Neural cell (in vitro differentiated cells): ENCODE measurements around the gene AP2A2. TPM values are rescaled to one million over a fixed set of nuclear protein-coding genes. Genes with fewer than 3 reads are reported as not detected.

Source experiments
- H2AFZ ChIP-seq: fragments of 200-600, 300-800 bp; sonication (generic), shearing (Covaris generic); 2 replicates; pipeline ENCODE4 v1.6.0; 2014; ENCODE audit warnings: low read depth, mild to moderate bottlenecking, antibody characterized with exemption, low read length, moderate library complexity
- H3F3A ChIP-seq: fragments of 200-600 bp; shearing (Covaris generic); 2 replicates; pipeline ENCODE4 v1.6.1; 2016; ENCODE audit warnings: mild to moderate bottlenecking, moderate library complexity, mixed read lengths, antibody characterized with exemption, low read length; ENCODE audit not compliant: insufficient read depth, poor library complexity, severe bottlenecking
- H3K27ac ChIP-seq: fragments of 200-600, 300-800 bp; sonication (generic), shearing (Covaris generic); 2 replicates; pipeline ENCODE4 v1.5.1; 2014; ENCODE audit warnings: mild to moderate bottlenecking, low read length, moderate library complexity
- H3K27me3 ChIP-seq: fragments of 300-800, 200-600 bp; sonication (generic), shearing (Covaris generic); 2 replicates; pipeline ENCODE4 v1.6.0; 2014; ENCODE audit warnings: mild to moderate bottlenecking, low read depth, low read length, moderate library complexity; ENCODE audit not compliant: insufficient read depth
- H3K36me3 ChIP-seq: fragments of 300-800, 200-600 bp; sonication (generic), shearing (Covaris generic); 2 replicates; pipeline ENCODE4 v1.5.1; 2014; ENCODE audit warnings: mild to moderate bottlenecking, antibody characterized with exemption, low read length, moderate library complexity; ENCODE audit not compliant: insufficient read depth
- H3K4me2 ChIP-seq: fragments of 300-800, 200-600 bp; sonication (generic), shearing (Covaris generic); 2 replicates; pipeline ENCODE4 v1.6.0; 2014; ENCODE audit warnings: mild to moderate bottlenecking, low read length
- H3K4me3 ChIP-seq: fragments of 300-800, 200-600 bp; sonication (generic), shearing (Covaris generic); 2 replicates; pipeline ENCODE4 v1.5.1; 2014; ENCODE audit warnings: mild to moderate bottlenecking, low read length, moderate library complexity
- H3K79me2 ChIP-seq: fragments of 200-600 bp; shearing (Covaris generic); replicated peaks from 2 replicates; pipeline ENCODE4 v1.6.0; 2014; ENCODE audit warnings: mild to moderate bottlenecking, low read length, moderate library complexity; ENCODE audit not compliant: insufficient read depth
- H3K9ac ChIP-seq: fragments of 300-800, 200-600 bp; sonication (generic), shearing (Covaris generic); 2 replicates; pipeline ENCODE4 v1.6.1; 2016; ENCODE audit warnings: mild to moderate bottlenecking, low read length, mixed read lengths
- H3K9me2 ChIP-seq: fragments of 200-600 bp; shearing (Covaris generic); 2 replicates; pipeline ENCODE4 v1.6.1; 2016; ENCODE audit warnings: mild to moderate bottlenecking, low read length, mixed read lengths; ENCODE audit not compliant: insufficient read depth
- H3K9me3 ChIP-seq: fragments of 200-600, 300-800 bp; sonication (generic), shearing (Covaris generic); 2 replicates; pipeline ENCODE4 v1.6.1; 2016; ENCODE audit warnings: mild to moderate bottlenecking, mixed run types, low read length, moderate library complexity, mixed read lengths
- H4K20me1 ChIP-seq: fragments of 200-600 bp; shearing (Covaris generic); 2 replicates; pipeline ENCODE4 v1.6.1; 2016; ENCODE audit warnings: mild to moderate bottlenecking, mixed run types; ENCODE audit not compliant: insufficient read depth
- EP300 ChIP-seq: fragments of 450-650 bp; conservative IDR thresholded peaks from 2 replicates; pipeline ENCODE4 v1.6.1; 2014; ENCODE audit warnings: antibody characterized with exemption, mild to moderate bottlenecking, moderate library complexity; ENCODE audit not compliant: poor library complexity, severe bottlenecking
- EZH2 ChIP-seq: fragments of 200-600, 300-800 bp; shearing (Covaris generic), sonication (generic); IDR thresholded peaks from 2 replicates; pipeline ENCODE4 v1.6.1; 2014; ENCODE audit warnings: antibody characterized with exemption, low read length, borderline replicate concordance, mild to moderate bottlenecking; ENCODE audit not compliant: insufficient read depth, poor library complexity, severe bottlenecking
- MXI1 ChIP-seq: fragments of 450-650 bp; conservative IDR thresholded peaks from 2 replicates; pipeline ENCODE4 v1.6.1; 2014; ENCODE audit warnings: antibody characterized with exemption, mild to moderate bottlenecking; ENCODE audit not compliant: poor library complexity, severe bottlenecking
- POLR2AphosphoS5 ChIP-seq: IDR thresholded peaks from 2 replicates; pipeline ENCODE4 v1.6.1; 2012
- RAD21 ChIP-seq: fragments of 450-650 bp; conservative IDR thresholded peaks from 2 replicates; pipeline ENCODE4 v1.6.1; 2014; ENCODE audit warnings: antibody characterized with exemption, mild to moderate bottlenecking, moderate library complexity
- SMC3 ChIP-seq: fragments of 450-650 bp; conservative IDR thresholded peaks from 2 replicates; pipeline ENCODE4 v1.6.1; 2014; ENCODE audit warnings: antibody characterized with exemption, mild to moderate bottlenecking, moderate library complexity; ENCODE audit not compliant: poor library complexity
- polyA plus RNA-seq: library from polyadenylated mRNA; depleted of rRNA; stranded (reverse); fragments of >200 nt; gene quantifications from 2 replicates; pipeline ENCODE4 v1.2.3, GENCODE V29; 2014
- TF ChIP-seq, protein P1 (sequence below): fragments of 450-650 bp; IDR thresholded peaks from 2 replicates; pipeline ENCODE4 v1.5.1; 2014; ENCODE audit warnings: antibody characterized with exemption, mild to moderate bottlenecking, moderate library complexity; ENCODE audit not compliant: poor library complexity, severe bottlenecking
- TF ChIP-seq, protein P2 (sequence below): IDR thresholded peaks from 2 replicates; pipeline ENCODE4 v1.6.1; 2012; ENCODE audit warnings: borderline replicate concordance

Gene AP2A2
- polyA plus RNA-seq, 1 donor from 2014 or later = 46.5 TPM

DNA sequence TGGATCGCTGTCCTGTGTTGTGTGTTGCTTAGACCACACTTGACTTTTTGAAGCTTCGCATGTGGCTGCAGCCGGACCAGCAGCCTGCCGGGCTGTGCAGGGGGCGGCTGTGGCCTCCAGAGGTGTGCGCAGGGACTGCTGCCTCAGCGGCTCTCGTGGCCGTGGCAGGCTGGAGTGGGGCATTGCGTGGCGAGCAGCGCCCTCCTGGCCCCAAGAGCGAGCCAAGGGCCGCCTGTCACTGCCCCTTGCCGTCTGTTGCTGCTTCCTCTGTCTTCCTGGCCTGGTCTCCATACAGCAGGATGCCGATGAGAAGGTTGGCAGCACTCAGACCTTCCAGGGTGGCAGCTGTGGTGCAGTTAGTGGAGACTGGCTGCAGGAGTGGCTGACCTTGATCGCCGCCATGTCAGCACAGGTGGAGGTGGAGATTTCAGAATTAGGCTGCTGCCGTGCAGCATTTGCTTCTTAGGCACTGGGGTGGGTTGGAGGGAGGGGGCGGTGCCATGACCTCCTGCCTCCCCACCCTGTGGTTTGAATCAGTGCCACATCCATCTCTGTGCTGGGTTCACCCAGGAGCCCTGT is 76.8 kb downstream of the AP2A2 start:
- no peaks in the 10 kb centered on the region for H3F3A ChIP-seq
- H3K9me2 ChIP-seq = no peaks in the 10 kb centered on the region
- no peak overlapping the region for H2AFZ ChIP-seq
- no peak overlapping the region for H3K27ac ChIP-seq
- no peak overlapping the region for H3K9ac ChIP-seq
- no peak overlapping the region for H3K4me2 ChIP-seq
- no peaks in the 10 kb centered on the region for H4K20me1 ChIP-seq
- H3K9me3 ChIP-seq = no peaks in the 10 kb centered on the region
- no peaks in the 10 kb centered on the region for H3K36me3 ChIP-seq
- H3K4me3 ChIP-seq = no peak overlapping the region
- TF ChIP-seq, protein P1, sequence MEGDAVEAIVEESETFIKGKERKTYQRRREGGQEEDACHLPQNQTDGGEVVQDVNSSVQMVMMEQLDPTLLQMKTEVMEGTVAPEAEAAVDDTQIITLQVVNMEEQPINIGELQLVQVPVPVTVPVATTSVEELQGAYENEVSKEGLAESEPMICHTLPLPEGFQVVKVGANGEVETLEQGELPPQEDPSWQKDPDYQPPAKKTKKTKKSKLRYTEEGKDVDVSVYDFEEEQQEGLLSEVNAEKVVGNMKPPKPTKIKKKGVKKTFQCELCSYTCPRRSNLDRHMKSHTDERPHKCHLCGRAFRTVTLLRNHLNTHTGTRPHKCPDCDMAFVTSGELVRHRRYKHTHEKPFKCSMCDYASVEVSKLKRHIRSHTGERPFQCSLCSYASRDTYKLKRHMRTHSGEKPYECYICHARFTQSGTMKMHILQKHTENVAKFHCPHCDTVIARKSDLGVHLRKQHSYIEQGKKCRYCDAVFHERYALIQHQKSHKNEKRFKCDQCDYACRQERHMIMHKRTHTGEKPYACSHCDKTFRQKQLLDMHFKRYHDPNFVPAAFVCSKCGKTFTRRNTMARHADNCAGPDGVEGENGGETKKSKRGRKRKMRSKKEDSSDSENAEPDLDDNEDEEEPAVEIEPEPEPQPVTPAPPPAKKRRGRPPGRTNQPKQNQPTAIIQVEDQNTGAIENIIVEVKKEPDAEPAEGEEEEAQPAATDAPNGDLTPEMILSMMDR = no peak
- TF ChIP-seq RAD21 = no peak
- no peak for TF ChIP-seq MXI1
- TF ChIP-seq SMC3 = no peak
- no peak for TF ChIP-seq EP300
- no peaks in the 10 kb centered on the region for H3K79me2 ChIP-seq
- H3K27me3 ChIP-seq = no peaks in the 10 kb centered on the region

DNA sequence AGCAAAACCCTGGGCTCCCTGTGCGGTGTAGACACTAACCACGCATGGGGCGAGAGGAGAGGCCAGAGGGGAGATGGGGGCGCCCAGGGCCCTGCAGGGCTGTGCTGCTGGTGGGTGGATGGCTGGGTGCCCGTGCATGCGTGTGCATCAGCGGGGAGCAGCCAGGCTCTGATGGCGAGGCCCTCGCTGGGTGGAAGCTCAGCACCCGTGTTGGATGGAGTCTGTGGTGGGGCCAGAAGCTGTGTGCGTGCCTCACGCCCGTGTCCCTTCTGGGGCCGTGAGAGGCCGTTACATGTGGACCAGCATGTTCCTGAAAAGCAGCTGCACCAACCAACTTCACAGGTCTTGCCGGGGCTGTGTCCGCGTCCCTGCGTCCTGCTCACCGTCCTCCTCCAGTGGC is 77.5 kb downstream of the AP2A2 start:
- Histone ChIP-seq H4K20me1 (no peaks in the 10 kb centered on the region), H3K36me3 (no peaks in the 10 kb centered on the region), H3K79me2 (no peaks in the 10 kb centered on the region), H3K27ac (no peak overlapping the region), H3K9ac (no peak overlapping the region), H3K9me2 (no peaks in the 10 kb centered on the region), H3K27me3 (no peaks in the 10 kb centered on the region), H3K4me2 (no peak overlapping the region), H3K9me3 (no peaks in the 10 kb centered on the region), H3K4me3 (no peak overlapping the region), H2AFZ (no peak overlapping the region), H3F3A (no peaks in the 10 kb centered on the region)
- TF ChIP-seq EP300 (no peak), SMC3 (no peak), RAD21 (no peak), EZH2 (no peak), MXI1 (no peak), POLR2AphosphoS5 (no peak)
- TF ChIP-seq, protein P1 = no peak
- TF ChIP-seq, protein P2, sequence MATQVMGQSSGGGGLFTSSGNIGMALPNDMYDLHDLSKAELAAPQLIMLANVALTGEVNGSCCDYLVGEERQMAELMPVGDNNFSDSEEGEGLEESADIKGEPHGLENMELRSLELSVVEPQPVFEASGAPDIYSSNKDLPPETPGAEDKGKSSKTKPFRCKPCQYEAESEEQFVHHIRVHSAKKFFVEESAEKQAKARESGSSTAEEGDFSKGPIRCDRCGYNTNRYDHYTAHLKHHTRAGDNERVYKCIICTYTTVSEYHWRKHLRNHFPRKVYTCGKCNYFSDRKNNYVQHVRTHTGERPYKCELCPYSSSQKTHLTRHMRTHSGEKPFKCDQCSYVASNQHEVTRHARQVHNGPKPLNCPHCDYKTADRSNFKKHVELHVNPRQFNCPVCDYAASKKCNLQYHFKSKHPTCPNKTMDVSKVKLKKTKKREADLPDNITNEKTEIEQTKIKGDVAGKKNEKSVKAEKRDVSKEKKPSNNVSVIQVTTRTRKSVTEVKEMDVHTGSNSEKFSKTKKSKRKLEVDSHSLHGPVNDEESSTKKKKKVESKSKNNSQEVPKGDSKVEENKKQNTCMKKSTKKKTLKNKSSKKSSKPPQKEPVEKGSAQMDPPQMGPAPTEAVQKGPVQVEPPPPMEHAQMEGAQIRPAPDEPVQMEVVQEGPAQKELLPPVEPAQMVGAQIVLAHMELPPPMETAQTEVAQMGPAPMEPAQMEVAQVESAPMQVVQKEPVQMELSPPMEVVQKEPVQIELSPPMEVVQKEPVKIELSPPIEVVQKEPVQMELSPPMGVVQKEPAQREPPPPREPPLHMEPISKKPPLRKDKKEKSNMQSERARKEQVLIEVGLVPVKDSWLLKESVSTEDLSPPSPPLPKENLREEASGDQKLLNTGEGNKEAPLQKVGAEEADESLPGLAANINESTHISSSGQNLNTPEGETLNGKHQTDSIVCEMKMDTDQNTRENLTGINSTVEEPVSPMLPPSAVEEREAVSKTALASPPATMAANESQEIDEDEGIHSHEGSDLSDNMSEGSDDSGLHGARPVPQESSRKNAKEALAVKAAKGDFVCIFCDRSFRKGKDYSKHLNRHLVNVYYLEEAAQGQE = no peak
